H9 (cell line): ENCODE data around the gene AK9. TPM values are rescaled to one million over a fixed set of nuclear protein-coding genes. Genes with fewer than 3 reads are reported as not detected.

Experiments
- DNase-seq: peaks from one replicate; pipeline ENCODE4 v3.0.0-alpha.2; 2017
- H2AFZ ChIP-seq: one replicate; pipeline ENCODE4 v1.6.1; 2013; ENCODE audit warnings: mild to moderate bottlenecking, low read length, control low read depth, moderate library complexity
- H2AK5ac ChIP-seq: 2 replicates; pipeline ENCODE4 v1.6.1; 2013; ENCODE audit warnings: low read length, control low read depth, mixed read lengths; ENCODE audit not compliant: insufficient read length
- H2BK120ac ChIP-seq: one replicate; pipeline ENCODE4 v1.6.1; 2013; ENCODE audit warnings: low read depth, mild to moderate bottlenecking, low read length, control low read depth, inconsistent platforms; ENCODE audit not compliant: poor library complexity, severe bottlenecking
- H2BK12ac ChIP-seq: 2 replicates; pipeline ENCODE4 v1.6.1; 2013; ENCODE audit warnings: low read length, control low read depth, mixed read lengths, low read depth; ENCODE audit not compliant: insufficient read length
- H2BK15ac ChIP-seq: 2 replicates; pipeline ENCODE4 v1.6.1; 2013; ENCODE audit warnings: low read depth, low read length, control low read depth
- H2BK20ac ChIP-seq: one replicate; pipeline ENCODE4 v1.6.1; 2013; ENCODE audit warnings: low read depth, mild to moderate bottlenecking, low read length, control low read depth, inconsistent platforms; ENCODE audit not compliant: poor library complexity, severe bottlenecking
- H2BK5ac ChIP-seq: 2 replicates; pipeline ENCODE4 v1.6.1; 2013; ENCODE audit warnings: low read length, control low read depth, mixed read lengths; ENCODE audit not compliant: insufficient read length
- H3K14ac ChIP-seq: 2 replicates; pipeline ENCODE4 v1.6.1; 2013; ENCODE audit warnings: low read length, control low read depth; ENCODE audit not compliant: insufficient read depth
- H3K18ac ChIP-seq: 2 replicates; pipeline ENCODE4 v1.6.1; 2013; ENCODE audit warnings: low read depth, mild to moderate bottlenecking, mixed read lengths, low read length, control low read depth; ENCODE audit not compliant: insufficient read length
- H3K23ac ChIP-seq: 2 replicates; pipeline ENCODE4 v1.6.1; 2013; ENCODE audit warnings: low read length, control low read depth, mixed read lengths, low read depth; ENCODE audit not compliant: insufficient read length
- H3K23me2 ChIP-seq: 2 replicates; pipeline ENCODE4 v1.6.1; 2013; ENCODE audit warnings: low read depth, mild to moderate bottlenecking, mixed read lengths, low read length, control low read depth; ENCODE audit not compliant: insufficient read length, poor library complexity, severe bottlenecking
- H3K27ac ChIP-seq: 2 replicates; pipeline ENCODE4 v1.5.1; 2013; ENCODE audit warnings: low read length, control low read depth, mixed read lengths, low read depth; ENCODE audit not compliant: insufficient read length
- H3K27me3 ChIP-seq: 2 replicates; pipeline ENCODE4 v1.6.1; 2013; ENCODE audit warnings: low read length, control low read depth, inconsistent platforms; ENCODE audit not compliant: insufficient read depth
- H3K4ac ChIP-seq: 2 replicates; pipeline ENCODE4 v1.6.1; 2013; ENCODE audit warnings: low read depth, mild to moderate bottlenecking, control low read depth, inconsistent platforms, low read length, moderate library complexity
- H3K4me1 ChIP-seq: 2 replicates; pipeline ENCODE4 v1.6.1; 2013; ENCODE audit warnings: low read length, control low read depth, inconsistent platforms; ENCODE audit not compliant: insufficient read depth
- H3K4me2 ChIP-seq: 2 replicates; pipeline ENCODE4 v1.6.1; 2013; ENCODE audit warnings: low read length, control low read depth, mixed read lengths; ENCODE audit not compliant: insufficient read length, insufficient read depth
- H3K56ac ChIP-seq: 2 replicates; pipeline ENCODE4 v1.6.1; 2013; ENCODE audit warnings: low read depth, mild to moderate bottlenecking, mixed read lengths, low read length, control low read depth; ENCODE audit not compliant: insufficient read length
- H3K79me1 ChIP-seq: 2 replicates; pipeline ENCODE4 v1.6.1; 2013; ENCODE audit warnings: low read depth, mild to moderate bottlenecking, moderate library complexity, low read length, control low read depth, inconsistent platforms; ENCODE audit not compliant: insufficient read depth, poor library complexity, severe bottlenecking
- H3K79me2 ChIP-seq: 2 replicates; pipeline ENCODE4 v1.6.1; 2013; ENCODE audit warnings: low read length, control low read depth, inconsistent platforms; ENCODE audit not compliant: insufficient read depth
- H3K9ac ChIP-seq: 2 replicates; pipeline ENCODE4 v1.6.1; 2013; ENCODE audit warnings: low read length, control low read depth, mixed read lengths; ENCODE audit not compliant: insufficient read length; ENCODE audit errors: extremely low read depth
- H3K9me3 ChIP-seq: one replicate; pipeline ENCODE4 v1.6.1; 2013; ENCODE audit warnings: low read depth, low read length, inconsistent platforms; ENCODE audit not compliant: control insufficient read depth
- H3T11ph ChIP-seq: one replicate; pipeline ENCODE4 v1.6.1; 2013; ENCODE audit warnings: mild to moderate bottlenecking, low read length, control low read depth, inconsistent platforms
- H4K20me1 ChIP-seq: one replicate; pipeline ENCODE4 v1.6.1; 2013; ENCODE audit not compliant: control insufficient read depth, insufficient read length, insufficient read depth
- H4K5ac ChIP-seq: 2 replicates; pipeline ENCODE4 v1.6.1; 2013; ENCODE audit warnings: low read depth, mild to moderate bottlenecking, mixed read lengths, low read length, control low read depth; ENCODE audit not compliant: insufficient read length
- H4K8ac ChIP-seq: replicated peaks from 2 replicates; pipeline ENCODE4 v1.6.1; 2013; ENCODE audit warnings: low read length, control low read depth, mixed read lengths, low read depth; ENCODE audit not compliant: insufficient read length
- H4K91ac ChIP-seq: 2 replicates; pipeline ENCODE4 v1.6.1; 2013; ENCODE audit warnings: low read depth, mild to moderate bottlenecking, moderate library complexity, mixed read lengths, low read length, control low read depth; ENCODE audit not compliant: insufficient read length
- H3K27ac Mint-ChIP-seq, 3 experiments: 2 replicates in 2 of 3; 3 replicates in 1 of 3; pipeline ENCODE4 v1.8.0; 2020 to 2021; ENCODE audit warnings: mixed read lengths in 3 of 3, mild to moderate bottlenecking in 1 of 3, moderate library complexity in 1 of 3
- H3K27me3 Mint-ChIP-seq: 2 replicates; pipeline ENCODE4 v1.8.0; 2021; ENCODE audit warnings: low read depth, mild to moderate bottlenecking, moderate library complexity, mixed read lengths
- H3K36me3 Mint-ChIP-seq, 3 experiments: 2 replicates in 2 of 3; 3 replicates in 1 of 3; pipeline ENCODE4 v1.8.0; 2020 to 2021; ENCODE audit warnings: low read depth in 3 of 3, mixed read lengths in 3 of 3; ENCODE audit not compliant: insufficient read depth in 1 of 3
- H3K4me1 Mint-ChIP-seq, 2 experiments: 2 replicates each; pipeline ENCODE4 v1.8.0; 2020; ENCODE audit warnings: mixed read lengths in 2 of 2
- H3K4me3 Mint-ChIP-seq, 2 experiments: 2 replicates in 1 of 2; 3 replicates in 1 of 2; pipeline ENCODE4 v1.8.0; 2020 to 2021; ENCODE audit warnings: mild to moderate bottlenecking in 2 of 2, mixed read lengths in 2 of 2, moderate library complexity in 1 of 2
- H3K9me3 Mint-ChIP-seq, 2 experiments: 2 replicates in 1 of 2; 3 replicates in 1 of 2; pipeline ENCODE4 v1.8.0; 2020; ENCODE audit warnings: mild to moderate bottlenecking in 2 of 2, mixed read lengths in 2 of 2, moderate library complexity in 1 of 2
- CTCF ChIP-seq: fragments of 200-600 bp; sonication (generic); conservative IDR thresholded peaks from 3 replicates; pipeline ENCODE4 v1.8.0; 2021; ENCODE audit warnings: antibody characterized with exemption, mild to moderate bottlenecking
- WGBS: extraction: QIAGEN DNeasy Blood & Tissue Kit; methylation state at CpG from one replicate; pipeline ENCODE4 v1.1.7; 2013; ENCODE audit warnings: missing lambda C conversion rate, low lambda C conversion rate, mixed read lengths; ENCODE audit not compliant: insufficient read length; ENCODE audit errors: extremely low coverage; 5-methylcytosine and 5-hydroxymethylcytosine counted together
- total RNA-seq: library from RNA; stranded (reverse); gene quantifications from 2 replicates; pipeline ENCODE4 v1.2.1, GENCODE V29; 2021

AK9 gene
- total RNA-seq, 1 experiment from 2014 or later = 2.3 TPM

- Histone ChIP-seq H3K27ac (no peak overlapping the region), H2AFZ (no peak overlapping the region), H3K4me2 (no peak overlapping the region), H3K27me3 (no peaks in the 10 kb centered on the region), H3K79me1 (no peaks in the 10 kb centered on the region), H2BK12ac (no peak overlapping the region), H3K23ac (no peak overlapping the region), H2BK15ac (no peak overlapping the region), H4K20me1 (no peaks in the 10 kb centered on the region), H3K9ac (no peak overlapping the region), H2BK120ac (no peak overlapping the region), H2BK20ac (no peak overlapping the region), H3K14ac (no peak overlapping the region), H4K8ac (no peak overlapping the region), H3K18ac (no peak overlapping the region), H3K23me2 (no peaks in the 10 kb centered on the region), H2AK5ac (no peak overlapping the region), H3T11ph (no peak overlapping the region), H4K91ac (no peak overlapping the region), H3K4ac (no peak overlapping the region), H4K5ac (no peak overlapping the region), H3K56ac (no peak overlapping the region), H3K9me3 (no peaks in the 10 kb centered on the region), H3K79me2 (no peaks in the 10 kb centered on the region), H3K4me1 (no peaks in the 10 kb centered on the region), H2BK5ac (no peak overlapping the region)
- H3K27me3 Mint-ChIP-seq = no peaks in the 10 kb centered on the region
- peaks cover 27 to 33% of the 10 kb centered on the region in 2 experiments for H3K4me1 Mint-ChIP-seq
- H3K36me3 Mint-ChIP-seq = peaks cover 8 to 38% (median 13%) of the 10 kb centered on the region in 3 experiments
- WGBS = no CpG with 5 or more reads among the region's 3 CpGs
- no peak for TF ChIP-seq CTCF
- no peak for DNase-seq
- H3K9me3 Mint-ChIP-seq = peaks cover 20 to 27% of the 10 kb centered on the region in 2 experiments
- H3K27ac Mint-ChIP-seq = peak overlapping the region in 2 of 3 experiments; percentile 63; a peak in 2 of 7 replicates
- no peak overlapping the region for H3K4me3 Mint-ChIP-seq
Observed at GRCh38 chr6:109514946-109515345, 176.1 kb downstream of the AK9 start.
